ENCODE results near the gene TMC8. TPM values are rescaled to one million over a fixed set of nuclear protein-coding genes. Genes with fewer than 3 reads are reported as not detected.

Gene TMC8
- total and polyA plus RNA-seq, 5 donors, result 2.4 to 3.9 (median 3.0) TPM

DNA sequence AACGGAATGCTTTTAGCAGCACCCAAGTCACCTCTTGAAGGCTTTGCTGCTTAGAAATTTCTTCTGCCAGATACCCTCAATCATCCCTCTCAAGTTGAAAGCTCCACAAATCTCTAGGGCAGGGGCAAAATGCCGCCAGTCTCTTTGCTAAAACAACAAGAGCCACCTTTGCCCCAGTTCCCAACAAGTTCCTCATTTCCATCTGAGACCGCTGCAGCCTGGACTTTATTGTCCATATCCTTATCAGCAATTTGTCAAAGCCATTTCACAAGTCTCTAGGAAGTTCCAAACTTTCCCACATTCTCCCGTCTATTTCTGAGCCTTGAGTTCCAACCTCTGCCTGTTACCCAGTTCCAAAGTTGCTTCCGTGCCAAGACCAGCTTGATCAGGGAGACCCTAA, 29.5 kb upstream of the TMC8 start:
- DNase-seq, result no peak
- Histone ChIP-seq H3K4me3 (ENCODE audit: low read length) (no peak overlapping the region), H3K27me3 (ENCODE audit: control insufficient read depth, insufficient read depth) (no peaks in the 10 kb centered on the region), H3K9me3 (ENCODE audit: control insufficient read depth, low read length) (no peaks in the 10 kb centered on the region), H3K4me1 (ENCODE audit: control insufficient read depth, insufficient read depth, low read length) (no peaks in the 10 kb centered on the region), H3K27ac (ENCODE audit: low read length) (no peak overlapping the region)
- 80% methylated on average over 5 of the region's 5 CpGs for WGBS
- intact Hi-C loops (cut with DNase I), result no loop called here
- no peak for ATAC-seq

GRCh38 chr17:78101542-78101941, 29.0 kb upstream of the TMC8 start:
- H3K4me3 ChIP-seq (ENCODE audit: low read length), result no peak overlapping the region
- H3K27me3 ChIP-seq (ENCODE audit: control insufficient read depth, insufficient read depth), result no peaks in the 10 kb centered on the region
- ATAC-seq (no peak), DNase-seq (no peak)
- WGBS, result 95% methylated on average over 10 of the region's 10 CpGs
- intact Hi-C loops (cut with DNase I), result no loop called here
- H3K9me3 ChIP-seq (ENCODE audit: control insufficient read depth, low read length), result no peaks in the 10 kb centered on the region
- H3K27ac ChIP-seq (ENCODE audit: low read length), result no peak overlapping the region
- no peaks in the 10 kb centered on the region for H3K4me1 ChIP-seq (ENCODE audit: control insufficient read depth, insufficient read depth, low read length)

DNA sequence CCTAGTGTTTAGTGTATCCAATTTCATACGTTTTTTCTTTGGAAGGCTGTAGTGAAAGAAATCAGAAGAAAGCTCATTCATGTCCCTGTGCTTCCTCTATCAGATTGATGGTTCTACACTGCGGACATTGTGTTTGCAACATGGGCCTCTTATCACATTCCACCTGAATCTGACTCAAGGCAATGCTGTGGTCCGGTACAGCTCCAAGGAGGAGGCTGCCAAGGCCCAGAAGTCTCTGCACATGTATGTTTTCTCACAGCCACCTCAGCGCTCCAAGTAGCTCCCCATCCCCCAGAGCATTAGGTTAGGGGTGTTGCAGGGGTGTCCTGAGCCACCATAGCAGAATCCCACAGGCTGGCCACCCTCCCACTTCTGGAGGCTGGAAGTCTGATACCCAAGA, 27.3 kb upstream of the TMC8 start:
- no peak for ATAC-seq
- H3K4me3 ChIP-seq (ENCODE audit: low read length), result no peak overlapping the region
- intact Hi-C loops (cut with DNase I), result no loop called here
- WGBS, result 63% methylated on average over 4 of the region's 4 CpGs
- H3K4me1 ChIP-seq (ENCODE audit: control insufficient read depth, insufficient read depth, low read length), result no peaks in the 10 kb centered on the region
- H3K9me3 ChIP-seq (ENCODE audit: control insufficient read depth, low read length), result no peaks in the 10 kb centered on the region
- H3K27me3 ChIP-seq (ENCODE audit: control insufficient read depth, insufficient read depth), result no peaks in the 10 kb centered on the region
- peak in 1 of 3 donors; percentile 11 for DNase-seq
- no peak overlapping the region for H3K27ac ChIP-seq (ENCODE audit: low read length)

DNA sequence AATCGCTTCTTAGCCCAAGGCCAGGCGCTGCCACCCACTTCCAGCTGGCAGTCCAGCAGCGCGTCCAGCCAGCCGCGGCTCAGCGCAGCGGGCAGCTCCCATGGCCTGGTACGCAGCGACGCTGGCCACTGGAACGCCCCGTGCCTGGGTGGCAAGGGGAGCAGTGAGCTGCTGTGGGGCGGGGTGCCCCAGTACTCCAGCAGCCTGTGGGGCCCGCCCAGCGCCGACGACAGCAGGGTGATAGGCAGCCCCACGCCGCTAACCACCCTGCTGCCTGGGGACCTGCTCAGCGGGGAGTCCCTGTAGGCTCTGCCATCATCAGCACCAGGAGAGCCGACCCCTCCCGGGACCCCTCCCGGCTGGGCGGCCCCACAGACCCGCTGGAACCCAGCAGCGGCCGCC, 26.0 kb upstream of the TMC8 start:
- peak; percentile 24 to 27 for ATAC-seq
- 95% methylated on average over 28 of the region's 28 CpGs for WGBS

DNA sequence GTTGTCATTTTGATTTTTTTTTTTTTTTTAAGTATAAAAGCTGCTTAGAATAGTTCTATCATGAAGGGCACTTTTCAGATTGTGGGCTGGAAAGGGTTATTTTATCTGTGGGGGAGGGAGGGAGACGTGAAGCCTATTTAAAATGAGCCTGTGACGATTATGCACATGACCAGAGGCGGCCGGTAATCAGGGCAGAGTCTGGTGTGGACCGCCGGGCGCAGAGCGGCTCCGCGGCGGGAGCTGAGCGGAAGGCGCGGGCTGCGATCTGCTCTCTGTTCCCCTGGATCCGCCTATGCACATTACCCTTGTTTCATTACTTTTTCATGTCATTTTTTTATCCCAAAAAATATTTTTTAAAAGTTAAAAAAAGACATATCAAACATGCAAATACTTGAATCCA, 25.5 kb upstream of the TMC8 start:
- ATAC-seq (no peak), DNase-seq (no peak)
- H3K27me3 ChIP-seq (ENCODE audit: control insufficient read depth, insufficient read depth), result no peaks in the 10 kb centered on the region
- H3K4me1 ChIP-seq (ENCODE audit: control insufficient read depth, insufficient read depth, low read length), result no peaks in the 10 kb centered on the region
- 84% methylated on average over 16 of the region's 16 CpGs for WGBS
- no peak overlapping the region for H3K27ac ChIP-seq (ENCODE audit: low read length)
- H3K9me3 ChIP-seq (ENCODE audit: control insufficient read depth, low read length), result no peaks in the 10 kb centered on the region
- intact Hi-C loops (cut with DNase I), result loop anchor here in 1 of 4 donors (5.0 kb wide), 1 partner anchor 77 kb away; no protein-coding TSS in a partner anchor
- no peak overlapping the region for H3K4me3 ChIP-seq (ENCODE audit: low read length)

More for the DNA sequence above, 26.0 kb upstream of the TMC8 start:
- Histone ChIP-seq H3K4me1 (ENCODE audit: control insufficient read depth, insufficient read depth, low read length) (no peaks in the 10 kb centered on the region), H3K9me3 (ENCODE audit: control insufficient read depth, low read length) (no peaks in the 10 kb centered on the region), H3K27me3 (ENCODE audit: control insufficient read depth, insufficient read depth) (no peaks in the 10 kb centered on the region), H3K27ac (ENCODE audit: low read length) (no peak overlapping the region), H3K4me3 (ENCODE audit: low read length) (no peak overlapping the region)
- intact Hi-C loops (cut with DNase I), result no loop called here
- peak in 1 of 3 donors; percentile 36 for DNase-seq

GRCh38 chr17:78105551-78105950, 25.0 kb upstream of the TMC8 start:
- Histone ChIP-seq H3K27me3 (ENCODE audit: control insufficient read depth, insufficient read depth) (no peaks in the 10 kb centered on the region), H3K27ac (ENCODE audit: low read length) (no peak overlapping the region), H3K9me3 (ENCODE audit: control insufficient read depth, low read length) (no peaks in the 10 kb centered on the region), H3K4me3 (ENCODE audit: low read length) (no peak overlapping the region), H3K4me1 (ENCODE audit: control insufficient read depth, insufficient read depth, low read length) (no peaks in the 10 kb centered on the region)
- WGBS, result 78% methylated on average over 13 of the region's 13 CpGs
- ATAC-seq (no peak), DNase-seq (no peak)
- intact Hi-C loops (cut with DNase I), result loop anchor here in 1 of 4 donors (5.0 kb wide), 1 partner anchor 77 kb away; no protein-coding TSS in a partner anchor

DNA sequence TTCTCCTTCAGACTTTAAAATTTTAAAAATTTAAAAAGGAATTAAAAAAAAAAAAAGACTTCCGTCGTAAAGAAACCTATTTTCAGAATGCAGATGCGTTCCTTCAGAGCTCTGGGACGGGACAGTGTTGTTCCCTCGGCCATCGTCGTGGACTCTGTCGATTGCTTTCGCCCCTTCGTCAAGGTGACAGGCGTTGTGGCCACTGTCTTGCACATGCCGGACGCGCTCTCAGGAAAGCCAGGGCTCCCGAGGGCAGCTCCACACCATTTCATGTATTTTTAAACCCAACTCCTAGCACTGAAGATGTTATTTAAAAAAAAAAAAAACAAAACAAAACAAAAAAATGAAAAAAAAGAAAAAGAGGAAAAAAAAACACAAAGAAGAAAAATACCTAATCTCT, 24.4 kb upstream of the TMC8 start:
- WGBS, result 83% methylated on average over 15 of the region's 15 CpGs
- Histone ChIP-seq H3K27ac (ENCODE audit: low read length) (no peak overlapping the region), H3K27me3 (ENCODE audit: control insufficient read depth, insufficient read depth) (no peaks in the 10 kb centered on the region), H3K4me3 (ENCODE audit: low read length) (no peak overlapping the region), H3K9me3 (ENCODE audit: control insufficient read depth, low read length) (no peaks in the 10 kb centered on the region), H3K4me1 (ENCODE audit: control insufficient read depth, insufficient read depth, low read length) (no peaks in the 10 kb centered on the region)
- intact Hi-C loops (cut with DNase I), result loop anchor here in 1 of 4 donors (5.0 kb wide), 1 partner anchor 76 kb away; no protein-coding TSS in a partner anchor
- DNase-seq (no peak), ATAC-seq (no peak)

GRCh38 chr17:78107457-78107856, 23.1 kb upstream of the TMC8 start:
- H3K4me3 ChIP-seq (ENCODE audit: low read length), result no peak overlapping the region
- no peak for ATAC-seq
- DNase-seq, result peak in 1 of 3 donors; percentile 20
- H3K9me3 ChIP-seq (ENCODE audit: control insufficient read depth, low read length), result no peaks in the 10 kb centered on the region
- H3K27me3 ChIP-seq (ENCODE audit: control insufficient read depth, insufficient read depth), result no peaks in the 10 kb centered on the region
- 73% methylated on average over 10 of the region's 10 CpGs for WGBS
- no peaks in the 10 kb centered on the region for H3K4me1 ChIP-seq (ENCODE audit: control insufficient read depth, insufficient read depth, low read length)
- H3K27ac ChIP-seq (ENCODE audit: low read length), result no peak overlapping the region
- intact Hi-C loops (cut with DNase I), result loop anchor here in 1 of 4 donors (5.0 kb wide), 1 partner anchor 75 kb away; no protein-coding TSS in a partner anchor

DNA sequence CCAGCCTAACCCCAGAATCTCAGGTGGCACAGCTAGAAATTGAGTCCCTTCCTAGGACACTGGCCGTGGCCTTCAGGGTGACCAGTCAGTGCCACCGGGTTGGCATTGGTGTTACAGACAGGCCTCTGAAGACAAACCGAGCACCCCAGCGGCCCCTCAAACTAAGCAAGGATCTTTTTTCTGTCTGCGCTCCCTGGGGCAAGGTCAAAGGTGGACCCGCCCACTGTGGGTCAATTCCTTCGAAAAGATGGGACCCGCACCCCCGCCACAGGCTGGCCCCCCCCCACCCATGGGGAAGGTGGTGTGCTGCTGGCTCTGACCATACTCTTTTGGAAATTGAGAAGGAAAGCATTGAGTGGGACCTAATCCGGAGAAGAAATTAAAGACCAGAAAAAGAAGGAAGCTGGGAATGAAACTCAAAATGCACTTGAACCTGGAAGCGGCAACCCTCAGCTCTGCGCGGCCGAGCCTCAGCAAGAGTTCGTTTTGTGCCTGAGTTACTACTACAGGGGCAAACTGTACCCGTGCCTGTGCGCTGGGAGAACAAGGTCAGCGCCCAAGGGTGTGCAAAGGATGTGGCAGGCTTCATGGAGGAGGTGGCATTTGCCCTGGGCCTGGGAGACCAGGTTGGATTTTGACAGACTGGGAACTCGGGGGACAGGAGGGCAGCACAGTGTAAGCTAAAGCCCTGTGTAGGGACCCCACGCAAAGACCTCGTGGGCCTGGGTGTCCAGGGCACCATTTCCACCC, 22.4 kb upstream of the TMC8 start:
- ATAC-seq (no peak), DNase-seq (peak in 2 of 3 donors; percentile 44 to 56)
- Histone ChIP-seq H3K9me3 (ENCODE audit: control insufficient read depth, low read length) (no peaks in the 10 kb centered on the region), H3K27ac (ENCODE audit: low read length) (no peak overlapping the region), H3K4me1 (ENCODE audit: control insufficient read depth, insufficient read depth, low read length) (no peaks in the 10 kb centered on the region), H3K27me3 (ENCODE audit: control insufficient read depth, insufficient read depth) (no peaks in the 10 kb centered on the region), H3K4me3 (ENCODE audit: low read length) (no peak overlapping the region)
- intact Hi-C loops (cut with DNase I), result loop anchor here in 1 of 4 donors (5.0 kb wide), 1 partner anchor 74 kb away; no protein-coding TSS in a partner anchor
- 92% methylated on average over 21 of the region's 21 CpGs for WGBS

GRCh38 chr17:78108726-78109488, 21.7 kb upstream of the TMC8 start:
- DNase-seq (peak in 2 of 3 donors; percentile 55 to 60), ATAC-seq (no peak)
- Histone ChIP-seq H3K4me1 (ENCODE audit: control insufficient read depth, insufficient read depth, low read length) (no peaks in the 10 kb centered on the region), H3K4me3 (ENCODE audit: low read length) (no peak overlapping the region), H3K9me3 (ENCODE audit: control insufficient read depth, low read length) (no peaks in the 10 kb centered on the region), H3K27me3 (ENCODE audit: control insufficient read depth, insufficient read depth) (no peaks in the 10 kb centered on the region), H3K27ac (ENCODE audit: low read length) (no peak overlapping the region)
- intact Hi-C loops (cut with DNase I), result loop anchor here in 1 of 4 donors (5.0 kb wide), 1 partner anchor 73 kb away; no protein-coding TSS in a partner anchor
- 71% methylated on average over 18 of the region's 18 CpGs for WGBS

GRCh38 chr17:78109489-78109761, 21.1 kb upstream of the TMC8 start:
- DNase-seq (no peak), ATAC-seq (no peak)
- no peaks in the 10 kb centered on the region for H3K27me3 ChIP-seq (ENCODE audit: control insufficient read depth, insufficient read depth)
- intact Hi-C loops (cut with DNase I), result loop anchor here in 1 of 4 donors (5.0 kb wide), 1 partner anchor 73 kb away; no protein-coding TSS in a partner anchor
- H3K4me3 ChIP-seq (ENCODE audit: low read length), result no peak overlapping the region
- no peaks in the 10 kb centered on the region for H3K9me3 ChIP-seq (ENCODE audit: control insufficient read depth, low read length)
- H3K4me1 ChIP-seq (ENCODE audit: control insufficient read depth, insufficient read depth, low read length), result no peaks in the 10 kb centered on the region
- H3K27ac ChIP-seq (ENCODE audit: low read length), result no peak overlapping the region
- 81% methylated on average over 9 of the region's 9 CpGs for WGBS
